Eye (tissue), 1 donor: Measurements from ENCODE around the gene GPATCH2.
A peak's percentile ranks its signal among the peaks of the same experiment; 100 is the strongest.
"Not testable (repeated sequence)": the region's sequence is repeated elsewhere in the genome, so short reads cannot be mapped to it uniquely, and the experiment has no call there.

Experiments
- DNase-seq: peaks from one replicate; pipeline ENCODE4 v3.0.0-alpha.2; 2015

The GPATCH2 gene

GRCh38 chr1:217433664-217434063 lies 197.2 kb downstream of the GPATCH2 start:
- no peak for DNase-seq

- no peak for DNase-seq
Observed at GRCh38 chr1:217432339-217432738, 198.6 kb downstream of the GPATCH2 start.

- no peak for DNase-seq
Observed at GRCh38 chr1:217431395-217431794, 199.5 kb downstream of the GPATCH2 start.

- DNase-seq = peak; percentile 85
Observed at GRCh38 chr1:217425422-217425821, 205.5 kb downstream of the GPATCH2 start.

GRCh38 chr1:217419194-217419551 lies 211.7 kb downstream of the GPATCH2 start:
- DNase-seq = no peak

- DNase-seq = no peak
Observed at GRCh38 chr1:217418269-217419193, 212.4 kb downstream of the GPATCH2 start.

- DNase-seq = no peak
Observed at GRCh38 chr1:217417363-217417762, 213.5 kb downstream of the GPATCH2 start.

GRCh38 chr1:217407534-217408001 lies 223.3 kb downstream of the GPATCH2 start:
- peak; percentile 80 for DNase-seq

- DNase-seq = peak; percentile 40
Observed at GRCh38 chr1:217403026-217403720, 227.7 kb downstream of the GPATCH2 start.

- no peak for DNase-seq
Observed at GRCh38 chr1:217402301-217402700, 228.6 kb downstream of the GPATCH2 start.

- DNase-seq = peak; percentile 51
Observed at GRCh38 chr1:217393896-217394295, 237.0 kb downstream of the GPATCH2 start.

GRCh38 chr1:217392441-217392840 lies 238.4 kb downstream of the GPATCH2 start:
- no peak for DNase-seq

- no peak for DNase-seq
Observed at GRCh38 chr1:217389895-217390294, 241.0 kb downstream of the GPATCH2 start.

- peak; percentile 70 for DNase-seq
Observed at GRCh38 chr1:217388522-217389065, 242.3 kb downstream of the GPATCH2 start.

GRCh38 chr1:217381773-217382172 lies 249.1 kb downstream of the GPATCH2 start:
- not testable (repeated sequence) for DNase-seq

- DNase-seq = not testable (repeated sequence)
Observed at GRCh38 chr1:217379804-217380203, 251.1 kb downstream of the GPATCH2 start.

- no peak for DNase-seq
Observed at GRCh38 chr1:217379336-217379735, 251.6 kb downstream of the GPATCH2 start.
